Natural killer cell treated with Interleukin-12 subunit alpha and Interleukin-12 subunit beta and Interleukin-15 and Interleukin-18, amount 100 ng/mL, for 72 hours (primary cell): ENCODE results near the gene TSHZ3. TPM values are rescaled to one million over a fixed set of nuclear protein-coding genes. Genes with fewer than 3 reads are reported as not detected.

Experiments used
- ATAC-seq, 2 donors: fragments of 150-1000 bp; cut with Tn5 transposase in 1 of 2; sonication (Bioruptor Pico), chemical (Tn5 transposase) in 1 of 2; 2 replicates each; pipeline ENCODE4 v1.10.0; 2021
- DNase-seq: peaks from one replicate; pipeline ENCODE4 v3.0.0; 2022; ENCODE audit warnings: low spot score
- H3K27ac Mint-ChIP-seq, 2 donors: 1 replicate in 1 of 2; 2 replicates in 1 of 2; pipeline ENCODE4 v1.8.0; 2022; ENCODE audit warnings: mixed read lengths in 2 of 2, mild to moderate bottlenecking in 1 of 2, moderate library complexity in 1 of 2
- H3K27me3 Mint-ChIP-seq, 2 donors: 1 replicate in 1 of 2; 2 replicates in 1 of 2; pipeline ENCODE4 v1.8.0; 2022; ENCODE audit warnings: mixed read lengths in 2 of 2
- H3K36me3 Mint-ChIP-seq: one replicate; pipeline ENCODE4 v1.8.0; 2022; ENCODE audit warnings: mixed read lengths
- H3K4me1 Mint-ChIP-seq, 2 donors: 1 replicate in 1 of 2; 2 replicates in 1 of 2; pipeline ENCODE4 v1.8.0; 2022; ENCODE audit warnings: low read depth in 2 of 2, mixed read lengths in 2 of 2, mild to moderate bottlenecking in 1 of 2
- H3K4me3 Mint-ChIP-seq: one replicate; pipeline ENCODE4 v1.8.0; 2022; ENCODE audit warnings: mixed read lengths
- H3K9me3 Mint-ChIP-seq: 2 replicates; pipeline ENCODE4 v1.8.0; 2022; ENCODE audit warnings: mixed read lengths
- total RNA-seq, 2 donors: library from RNA; stranded (reverse); gene quantifications; one replicate each; pipeline ENCODE4 v1.2.3, GENCODE V29; 2022

TSHZ3 gene
- total RNA-seq, 2 donors from 2014 or later, result 4.0 to 4.1 TPM

DNA sequence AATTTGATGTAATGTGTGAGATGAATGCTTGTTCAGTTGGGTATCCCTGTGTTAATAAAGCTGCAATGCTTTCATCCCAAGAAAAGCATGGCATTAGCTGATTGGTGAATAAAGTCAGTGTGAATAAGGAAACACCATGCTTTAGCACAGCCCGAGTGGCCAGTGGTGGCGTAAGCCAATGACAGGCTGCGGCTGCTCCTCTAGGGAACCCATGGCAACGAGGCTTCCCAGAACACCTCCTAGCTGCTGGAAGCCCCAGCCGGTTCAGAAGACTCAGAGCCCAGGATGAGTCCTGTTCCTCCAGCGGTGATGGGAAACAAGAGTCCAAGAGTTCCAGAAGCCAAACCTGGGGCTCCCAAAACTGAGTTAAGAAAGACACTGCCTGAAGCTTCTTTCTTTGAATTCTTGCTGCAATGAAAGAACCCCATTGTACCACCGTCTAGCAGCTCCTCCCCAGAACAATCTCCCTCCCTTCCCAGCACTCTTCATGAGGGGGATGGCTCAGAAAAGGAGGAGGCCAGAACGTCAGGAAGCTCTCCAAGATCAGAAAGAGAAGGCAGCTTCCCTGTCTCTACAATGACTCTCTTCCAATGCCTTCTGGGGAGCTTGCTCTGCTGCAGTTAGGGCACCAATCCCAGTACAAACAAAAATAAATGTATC lies 58.2 kb downstream of the TSHZ3 start:
- H3K4me3 Mint-ChIP-seq, result no peak overlapping the region
- DNase-seq, result no peak
- no peaks in the 10 kb centered on the region for H3K9me3 Mint-ChIP-seq
- no peaks in the 10 kb centered on the region for H3K36me3 Mint-ChIP-seq
- no peak overlapping the region for H3K27ac Mint-ChIP-seq
- peaks cover 2 to 5% of the 10 kb centered on the region in 2 donors for H3K4me1 Mint-ChIP-seq
- H3K27me3 Mint-ChIP-seq, result no peaks in the 10 kb centered on the region
- ATAC-seq, result no peak

- DNase-seq, result no peak
- Mint-ChIP-seq H3K27ac (no peak overlapping the region), H3K27me3 (no peaks in the 10 kb centered on the region), H3K4me3 (no peak overlapping the region), H3K9me3 (no peaks in the 10 kb centered on the region), H3K4me1 (peaks cover 8% of the 10 kb centered on the region in 2 donors), H3K36me3 (no peaks in the 10 kb centered on the region)
- ATAC-seq, result no peak
Observed at GRCh38 chr19:31289976-31290375, 59.3 kb downstream of the TSHZ3 start.

- H3K27me3 Mint-ChIP-seq, result no peaks in the 10 kb centered on the region
- DNase-seq (no peak), ATAC-seq (no peak)
- no peak overlapping the region for H3K4me3 Mint-ChIP-seq
- no peaks in the 10 kb centered on the region for H3K9me3 Mint-ChIP-seq
- no peaks in the 10 kb centered on the region for H3K36me3 Mint-ChIP-seq
- H3K27ac Mint-ChIP-seq, result no peak overlapping the region
- peaks cover 8% of the 10 kb centered on the region in 2 donors for H3K4me1 Mint-ChIP-seq
Observed at GRCh38 chr19:31289381-31289880, 59.8 kb downstream of the TSHZ3 start.

- H3K36me3 Mint-ChIP-seq, result no peaks in the 10 kb centered on the region
- peaks cover 9 to 10% of the 10 kb centered on the region in 2 donors for H3K4me1 Mint-ChIP-seq
- DNase-seq (no peak), ATAC-seq (no peak)
- H3K4me3 Mint-ChIP-seq, result no peak overlapping the region
- peaks cover 0 to under 1% of the 10 kb centered on the region in 2 donors for H3K27me3 Mint-ChIP-seq
- H3K9me3 Mint-ChIP-seq, result no peaks in the 10 kb centered on the region
- no peak overlapping the region for H3K27ac Mint-ChIP-seq
Observed at GRCh38 chr19:31286491-31286890, 62.7 kb downstream of the TSHZ3 start.

DNA sequence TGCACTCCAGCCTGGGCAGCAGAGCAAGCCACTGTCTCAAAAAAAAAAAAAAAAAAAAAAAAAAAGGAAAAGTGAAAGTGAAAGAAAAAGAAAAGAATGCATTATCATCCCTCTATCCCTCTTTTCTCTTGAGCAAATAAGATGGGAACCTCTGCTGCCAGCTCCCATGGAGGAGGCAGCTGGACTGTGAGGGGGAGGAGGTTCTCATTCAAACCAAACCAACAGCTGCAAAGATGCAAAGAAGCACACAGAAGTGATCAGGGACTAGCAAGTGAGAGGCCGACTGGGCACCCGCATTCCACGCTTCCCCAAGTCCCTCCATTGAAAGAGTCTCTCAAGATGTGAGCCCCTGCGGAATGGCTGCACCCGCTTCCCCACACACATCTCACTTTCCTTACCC lies 63.5 kb downstream of the TSHZ3 start:
- peaks cover 10 to 12% of the 10 kb centered on the region in 2 donors for H3K4me1 Mint-ChIP-seq
- H3K4me3 Mint-ChIP-seq, result no peak overlapping the region
- no peak overlapping the region for H3K27ac Mint-ChIP-seq
- no peaks in the 10 kb centered on the region for H3K36me3 Mint-ChIP-seq
- H3K9me3 Mint-ChIP-seq, result no peaks in the 10 kb centered on the region
- DNase-seq (no peak), ATAC-seq (no peak)
- peaks cover 0 to 2% of the 10 kb centered on the region in 2 donors for H3K27me3 Mint-ChIP-seq

DNA sequence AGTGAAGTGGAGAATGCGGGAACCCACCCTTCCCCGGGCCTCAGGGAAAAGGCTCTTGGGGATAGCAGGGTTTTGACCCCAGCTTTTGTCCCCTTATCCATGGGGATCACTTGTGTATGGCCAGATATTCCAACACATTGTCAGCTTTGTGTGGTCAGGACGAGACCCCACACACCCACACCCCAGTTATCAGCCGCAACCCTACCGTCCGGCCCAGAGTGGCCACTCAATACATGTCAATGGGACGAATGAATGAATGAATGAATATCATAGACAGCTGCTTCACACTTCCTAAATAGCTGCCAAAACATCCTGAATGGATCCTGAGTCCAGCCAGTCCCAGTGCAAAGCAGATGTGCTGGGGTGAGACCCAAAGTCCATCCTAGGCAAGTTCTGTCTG lies 64.6 kb downstream of the TSHZ3 start:
- H3K27ac Mint-ChIP-seq, result no peak overlapping the region
- peaks cover 0 to 2% of the 10 kb centered on the region in 2 donors for H3K27me3 Mint-ChIP-seq
- DNase-seq (no peak), ATAC-seq (no peak)
- peaks cover 7 to 12% of the 10 kb centered on the region in 2 donors for H3K4me1 Mint-ChIP-seq
- H3K9me3 Mint-ChIP-seq, result no peaks in the 10 kb centered on the region
- H3K36me3 Mint-ChIP-seq, result no peaks in the 10 kb centered on the region
- no peak overlapping the region for H3K4me3 Mint-ChIP-seq

DNA sequence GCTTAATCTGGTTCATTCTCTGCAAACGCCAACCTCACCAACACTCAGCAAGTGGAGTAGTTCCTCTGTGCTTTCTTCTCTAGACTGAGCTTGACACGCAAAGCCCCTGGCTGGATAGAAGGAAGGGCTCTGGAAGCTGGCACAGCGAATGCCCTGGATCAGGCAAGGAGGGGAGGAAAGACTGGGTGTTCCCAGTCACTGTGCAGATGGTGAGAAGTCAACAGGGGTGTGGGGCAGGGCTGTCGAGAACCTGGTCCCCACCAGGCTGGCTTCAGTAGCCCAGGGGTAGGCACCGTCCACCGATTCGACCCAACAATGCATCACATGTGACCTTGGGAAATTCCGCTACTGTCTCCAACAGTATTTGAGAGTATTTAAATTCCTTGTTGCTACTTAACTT lies 65.5 kb downstream of the TSHZ3 start:
- H3K4me1 Mint-ChIP-seq, result peaks cover 7 to 12% of the 10 kb centered on the region in 2 donors
- no peak for ATAC-seq
- DNase-seq, result no peak
- H3K36me3 Mint-ChIP-seq, result no peaks in the 10 kb centered on the region
- H3K27ac Mint-ChIP-seq, result no peak overlapping the region
- peaks cover 0 to 2% of the 10 kb centered on the region in 2 donors for H3K27me3 Mint-ChIP-seq
- H3K4me3 Mint-ChIP-seq, result no peak overlapping the region
- no peaks in the 10 kb centered on the region for H3K9me3 Mint-ChIP-seq

- Mint-ChIP-seq H3K27me3 (peaks cover 0 to 2% of the 10 kb centered on the region in 2 donors), H3K4me3 (no peak overlapping the region), H3K36me3 (no peaks in the 10 kb centered on the region), H3K27ac (no peak overlapping the region), H3K4me1 (peaks cover 7 to 12% of the 10 kb centered on the region in 2 donors), H3K9me3 (no peaks in the 10 kb centered on the region)
- DNase-seq (no peak), ATAC-seq (no peak)
Observed at GRCh38 chr19:31282346-31282745, 66.9 kb downstream of the TSHZ3 start.

DNA sequence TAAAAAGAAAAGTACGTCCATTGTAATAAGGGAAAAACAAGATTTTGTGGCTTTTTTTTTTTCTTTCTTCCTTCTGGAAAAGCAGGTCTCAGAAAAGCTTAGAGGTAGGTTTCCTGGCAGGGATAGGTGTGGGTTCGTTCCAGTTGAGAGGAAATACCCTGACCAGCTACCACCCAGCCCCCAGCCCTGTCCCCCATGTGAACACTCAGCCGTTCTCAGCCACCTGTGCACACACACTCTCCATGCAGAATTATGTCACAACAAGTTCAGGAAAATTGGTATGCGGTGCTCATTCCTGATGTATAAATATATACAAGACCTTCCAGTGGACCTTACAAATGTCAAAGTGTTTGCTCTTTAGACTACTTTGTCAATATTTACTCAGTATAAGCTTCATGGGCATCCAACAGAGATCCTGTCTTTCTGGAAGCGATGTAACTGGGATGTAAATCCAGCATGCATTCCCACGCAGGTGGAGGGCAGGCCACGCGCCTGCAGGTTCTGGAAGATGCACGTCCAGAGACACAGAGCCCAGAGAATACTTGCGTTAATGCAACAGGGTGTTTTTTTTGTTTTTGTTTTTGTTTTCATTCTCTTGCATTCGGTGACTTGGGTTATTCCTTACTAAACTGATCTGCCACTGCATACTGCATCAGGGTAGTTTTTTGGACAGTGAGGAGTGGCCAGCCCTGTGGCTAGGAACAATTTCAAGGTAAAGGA lies 68.8 kb downstream of the TSHZ3 start:
- ATAC-seq (no peak), DNase-seq (no peak)
- Mint-ChIP-seq H3K27ac (no peak overlapping the region), H3K27me3 (peaks cover 0 to 2% of the 10 kb centered on the region in 2 donors), H3K9me3 (no peaks in the 10 kb centered on the region), H3K4me3 (no peak overlapping the region), H3K4me1 (peaks cover 2 to 4% of the 10 kb centered on the region in 2 donors), H3K36me3 (no peaks in the 10 kb centered on the region)

- Mint-ChIP-seq H3K4me3 (no peak overlapping the region), H3K9me3 (no peaks in the 10 kb centered on the region), H3K27ac (no peak overlapping the region), H3K27me3 (peaks cover 0 to 2% of the 10 kb centered on the region in 2 donors), H3K4me1 (peaks cover 2 to 4% of the 10 kb centered on the region in 2 donors), H3K36me3 (no peaks in the 10 kb centered on the region)
- ATAC-seq, result no peak
- peak; percentile 26 for DNase-seq
Observed at GRCh38 chr19:31279436-31279765, 69.8 kb downstream of the TSHZ3 start.

GRCh38 chr19:31278555-31279435 lies 70.4 kb downstream of the TSHZ3 start:
- Mint-ChIP-seq H3K36me3 (no peaks in the 10 kb centered on the region), H3K27ac (no peak overlapping the region), H3K4me3 (no peak overlapping the region), H3K27me3 (peaks cover 0 to 2% of the 10 kb centered on the region in 2 donors), H3K9me3 (no peaks in the 10 kb centered on the region), H3K4me1 (peaks cover 2 to 4% of the 10 kb centered on the region in 2 donors)
- ATAC-seq (no peak), DNase-seq (peak; percentile 35)

GRCh38 chr19:31277516-31277915 lies 71.7 kb downstream of the TSHZ3 start:
- DNase-seq (no peak), ATAC-seq (no peak)
- peaks cover 0 to 2% of the 10 kb centered on the region in 2 donors for H3K27me3 Mint-ChIP-seq
- H3K9me3 Mint-ChIP-seq, result no peaks in the 10 kb centered on the region
- no peak overlapping the region for H3K27ac Mint-ChIP-seq
- H3K4me3 Mint-ChIP-seq, result no peak overlapping the region
- no peaks in the 10 kb centered on the region for H3K36me3 Mint-ChIP-seq
- peaks cover 2 to 4% of the 10 kb centered on the region in 2 donors for H3K4me1 Mint-ChIP-seq

GRCh38 chr19:31276831-31277230 lies 72.4 kb downstream of the TSHZ3 start:
- H3K27me3 Mint-ChIP-seq, result peaks cover 0 to 2% of the 10 kb centered on the region in 2 donors
- H3K9me3 Mint-ChIP-seq, result no peaks in the 10 kb centered on the region
- DNase-seq, result no peak
- peaks cover 2 to 4% of the 10 kb centered on the region in 2 donors for H3K4me1 Mint-ChIP-seq
- ATAC-seq, result no peak
- H3K36me3 Mint-ChIP-seq, result no peaks in the 10 kb centered on the region
- H3K27ac Mint-ChIP-seq, result no peak overlapping the region
- no peak overlapping the region for H3K4me3 Mint-ChIP-seq

- no peak overlapping the region for H3K4me3 Mint-ChIP-seq
- no peak for ATAC-seq
Observed at GRCh38 chr19:31275068-31275334, 74.2 kb downstream of the TSHZ3 start.

More at GRCh38 chr19:31275068-31275334, 74.2 kb downstream of the TSHZ3 start:
- Mint-ChIP-seq H3K9me3 (no peaks in the 10 kb centered on the region), H3K27me3 (no peaks in the 10 kb centered on the region), H3K36me3 (no peaks in the 10 kb centered on the region), H3K27ac (no peak overlapping the region), H3K4me1 (no peaks in the 10 kb centered on the region)
- DNase-seq, result no peak
